NK-92 (cell line): Measurements from ENCODE around the gene LARP4B.

ENCODE experiments used
- DNase-seq: peaks from one replicate; lab custom pipeline; 2025; ENCODE audit not compliant: unreplicated experiment; lab: John Stamatoyannopoulos, UW

LARP4B gene

DNA sequence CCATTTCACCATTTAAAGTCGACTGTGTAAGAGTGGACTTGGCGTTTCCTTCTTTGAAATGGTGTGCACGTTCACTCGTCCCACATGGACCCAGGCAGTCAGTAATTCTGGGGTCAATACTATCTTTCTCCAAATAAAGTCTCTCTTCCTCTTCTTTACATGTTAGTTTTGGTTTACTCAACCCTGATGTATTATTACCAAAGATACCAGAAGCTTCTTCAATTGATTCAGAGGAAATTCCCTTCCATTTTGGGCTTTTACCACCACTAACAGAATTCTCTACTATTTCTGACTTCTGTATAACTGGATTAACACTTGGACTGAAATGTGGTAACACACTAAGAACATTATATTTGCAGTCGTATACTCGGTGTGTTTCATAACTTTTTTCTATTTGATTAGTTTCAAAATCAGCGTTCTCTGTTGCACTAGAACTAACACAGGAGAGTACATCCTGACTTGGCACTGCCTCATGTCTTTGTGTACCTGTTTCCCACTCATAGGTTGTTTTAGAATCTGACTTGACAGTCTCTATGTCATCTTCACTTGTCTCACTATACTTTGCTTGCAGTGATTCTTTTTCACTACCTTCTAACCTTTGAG lies 60.8 kb downstream of the LARP4B start:
- DNase-seq: no peak

DNA sequence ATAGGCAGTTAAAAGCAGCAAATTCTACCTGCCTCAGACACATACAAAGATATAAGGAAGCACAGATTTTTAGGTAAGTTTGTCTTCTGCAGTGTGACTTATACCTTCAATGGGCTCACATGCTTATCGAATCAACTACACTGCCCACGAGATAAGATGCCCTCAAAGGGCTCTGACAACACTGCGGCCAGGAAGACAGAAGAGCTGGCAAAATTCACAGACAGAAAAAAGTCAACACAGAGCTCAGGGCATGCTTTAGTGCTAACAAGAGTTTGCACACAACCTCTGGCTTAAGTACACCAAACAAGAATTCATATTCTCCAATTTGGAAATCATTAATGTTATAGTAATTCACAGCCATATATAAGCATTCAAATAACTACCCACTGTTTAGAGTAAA lies 62.3 kb downstream of the LARP4B start:
- no peak for DNase-seq

DNA sequence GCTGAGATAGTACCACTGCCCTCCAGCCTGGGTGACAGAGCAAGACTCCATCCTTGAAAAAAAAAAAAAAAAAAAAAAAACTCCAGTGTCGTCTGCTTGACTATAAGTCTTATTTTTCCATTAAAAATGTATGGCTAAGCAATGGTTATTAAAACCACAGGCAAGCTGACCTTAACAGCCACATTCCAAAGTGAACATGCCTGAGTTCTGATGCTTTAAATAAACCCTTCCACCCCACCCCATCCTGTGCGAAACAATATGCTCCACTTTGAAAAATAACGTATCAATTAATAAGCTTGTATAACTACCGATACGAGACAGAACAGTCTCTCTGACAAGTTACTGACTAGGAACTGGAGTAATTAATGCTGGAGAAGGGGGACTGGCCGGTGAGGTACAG lies 63.7 kb downstream of the LARP4B start:
- DNase-seq: no peak

DNA sequence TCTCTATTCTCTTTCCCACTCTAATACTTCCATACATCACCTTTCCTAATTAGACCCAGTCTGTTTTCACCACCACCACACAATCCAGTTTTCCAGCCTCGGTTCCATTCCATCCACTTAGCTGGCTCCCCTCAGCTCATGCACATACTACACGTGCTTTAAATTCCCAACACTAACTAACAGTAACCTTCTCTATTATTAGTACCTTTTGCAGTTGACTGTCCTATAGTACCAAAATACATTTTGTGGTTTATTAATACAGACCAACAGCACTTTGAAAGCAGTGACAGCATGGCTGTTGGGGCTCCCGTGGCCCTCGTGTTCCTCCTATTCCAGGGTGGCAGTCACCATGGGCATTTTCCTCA lies 64.9 kb downstream of the LARP4B start:
- DNase-seq: no peak

DNA sequence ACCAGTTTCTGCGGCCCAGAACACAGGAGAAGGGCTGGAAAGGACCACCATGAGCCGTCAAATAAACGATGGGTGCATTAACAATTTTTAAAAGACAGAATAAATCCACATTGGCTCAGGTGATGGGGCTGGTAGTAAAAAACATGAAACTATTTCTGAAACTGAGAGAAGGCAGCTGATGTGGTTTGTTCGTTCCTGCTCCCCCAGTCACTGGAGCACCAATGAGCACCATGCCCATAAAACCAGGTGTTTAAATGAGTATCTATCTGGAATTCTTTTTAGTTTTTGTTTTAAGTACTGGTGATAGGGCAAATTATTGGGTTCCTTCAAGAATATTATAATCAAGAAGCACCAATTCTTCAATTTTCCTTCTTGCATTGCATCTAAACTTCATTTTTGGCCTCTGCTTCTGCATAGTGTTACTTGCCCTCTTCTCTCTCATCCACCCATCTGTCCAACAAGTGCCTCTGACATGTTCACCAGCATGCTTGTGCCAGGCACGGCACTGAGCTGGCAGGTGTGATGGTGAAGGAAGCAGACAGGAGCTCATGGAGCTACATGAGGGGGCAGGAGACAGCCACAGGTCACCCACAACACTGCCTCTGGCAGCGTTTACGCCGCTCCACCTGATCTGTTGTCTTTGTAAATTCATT lies 65.5 kb downstream of the LARP4B start:
- no peak for DNase-seq

DNA sequence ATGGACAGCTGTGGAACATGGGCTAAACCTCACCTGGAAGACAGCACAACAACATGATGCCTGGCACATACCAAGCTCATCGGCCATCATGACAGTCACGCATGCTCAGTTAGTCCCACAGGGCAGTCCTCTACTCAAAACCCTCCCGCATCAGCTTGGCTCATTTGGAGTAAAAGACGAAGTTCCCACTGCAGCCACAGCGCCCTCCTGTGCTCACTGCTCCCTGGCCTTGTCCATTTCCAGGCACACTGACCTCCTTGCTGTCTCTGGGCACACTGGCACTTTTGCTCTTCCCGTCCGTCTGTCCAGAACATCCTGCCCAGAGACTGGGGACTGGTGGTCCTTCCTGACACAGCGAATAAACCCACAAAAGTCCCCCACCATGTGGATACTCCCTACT lies 66.2 kb downstream of the LARP4B start:
- DNase-seq: no peak

DNA sequence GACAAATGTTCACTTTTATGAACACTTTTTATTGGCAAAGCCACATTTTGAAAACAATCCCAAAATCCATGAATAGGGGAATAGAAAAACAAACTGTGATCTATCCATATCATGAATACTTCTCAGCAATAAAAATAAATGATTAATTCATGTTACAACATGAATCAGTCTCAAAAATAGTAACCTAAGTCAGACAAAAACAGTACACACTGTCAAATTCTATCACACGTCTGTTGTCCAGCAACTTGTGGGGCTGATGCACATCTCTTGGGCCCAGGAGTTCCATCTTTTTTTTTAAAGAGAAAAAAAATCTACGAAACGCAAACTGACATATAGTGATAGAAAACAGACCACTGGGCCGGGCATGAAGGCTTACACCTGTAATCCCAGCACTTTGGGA lies 71.0 kb downstream of the LARP4B start:
- DNase-seq: no peak

DNA sequence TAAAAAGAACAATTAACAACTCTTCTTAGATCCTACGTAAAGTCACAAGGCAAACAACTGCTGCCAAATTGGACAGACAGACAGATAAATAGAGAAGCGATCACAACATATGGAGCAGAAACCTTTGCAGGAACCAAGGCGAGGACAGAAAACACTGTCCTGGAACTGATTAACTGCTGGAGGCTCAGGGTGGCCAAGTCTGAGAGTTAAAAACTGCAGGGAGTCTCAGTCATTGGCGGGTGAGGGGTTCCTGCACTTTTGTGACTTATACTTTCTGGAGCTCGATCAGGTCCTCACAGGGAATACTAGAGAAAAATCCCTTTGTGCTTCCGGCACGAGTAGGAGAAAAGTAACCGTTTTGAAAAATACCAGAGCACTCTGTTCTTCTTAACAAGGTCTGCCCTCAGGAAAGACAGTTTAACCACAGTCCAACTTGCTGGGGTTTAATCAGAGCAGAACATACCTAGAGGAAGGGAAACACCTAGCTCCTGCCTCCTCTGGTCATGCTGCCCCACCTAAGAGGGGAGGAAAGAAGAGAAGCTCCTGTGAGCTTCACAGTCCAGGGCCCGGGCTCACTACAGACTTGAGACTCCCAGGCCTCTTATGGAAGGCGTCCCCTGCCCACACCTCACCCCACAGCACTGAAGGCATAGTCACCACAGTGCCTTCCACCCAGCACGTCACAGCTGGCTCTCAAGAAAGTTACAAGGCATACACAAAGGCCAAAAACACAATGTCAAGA lies 74.9 kb downstream of the LARP4B start:
- no peak for DNase-seq

DNA sequence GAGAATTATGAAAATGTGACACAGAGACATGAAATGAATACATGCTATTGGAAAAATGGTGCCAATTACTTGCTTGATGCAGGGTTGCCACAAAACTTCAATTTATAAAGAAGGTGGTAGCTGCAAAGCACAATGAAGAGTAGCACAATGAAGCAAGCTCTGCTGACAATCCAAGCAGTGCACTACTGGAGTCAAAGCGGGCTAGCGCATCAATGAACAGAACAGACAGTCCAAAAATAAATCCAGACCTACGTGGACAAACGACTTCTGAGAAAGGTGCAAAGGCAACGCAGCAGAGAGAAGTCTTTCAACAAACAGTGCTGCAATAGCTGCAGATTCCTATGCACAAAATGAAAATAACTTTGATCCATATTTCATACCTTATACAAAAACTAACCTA lies 75.8 kb downstream of the LARP4B start:
- no peak for DNase-seq

DNA sequence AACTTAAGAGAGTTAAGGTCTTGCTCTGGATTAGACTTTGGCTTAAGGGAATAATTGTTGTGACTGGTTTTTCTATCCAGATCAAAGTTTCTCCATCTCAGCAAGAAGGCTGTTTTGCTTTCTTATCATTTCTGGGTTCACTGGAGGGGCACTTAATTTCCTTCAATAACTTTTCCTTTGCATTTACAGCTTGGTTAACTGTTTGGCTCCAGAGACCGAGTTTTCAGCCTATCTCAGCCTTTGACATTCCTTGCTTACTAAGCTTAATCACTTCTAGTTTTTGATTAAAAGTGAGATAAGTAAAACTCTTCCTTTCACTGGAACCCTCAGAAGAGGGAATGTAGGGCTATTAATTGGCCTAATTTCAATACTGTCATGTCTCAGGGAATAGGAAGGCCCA lies 76.4 kb downstream of the LARP4B start:
- DNase-seq: no peak

DNA sequence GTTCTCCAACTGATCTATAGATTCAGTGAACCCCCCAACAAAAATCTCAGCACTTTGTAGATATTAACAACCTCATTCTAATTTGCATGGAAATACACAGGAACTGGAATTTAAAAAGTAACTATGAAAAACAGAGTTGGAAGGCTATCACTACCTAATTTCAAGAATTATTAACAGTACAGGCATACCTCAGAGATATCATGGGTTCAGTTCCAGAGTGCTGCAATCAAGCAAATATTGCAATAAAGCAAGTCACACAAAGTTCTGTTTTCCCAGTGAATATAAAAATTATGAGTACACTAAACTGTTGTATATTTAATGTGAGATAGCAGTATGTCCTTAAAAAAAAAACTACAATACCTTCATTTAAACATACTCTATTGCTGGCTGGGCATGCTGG lies 78.5 kb downstream of the LARP4B start:
- DNase-seq: no peak

DNA sequence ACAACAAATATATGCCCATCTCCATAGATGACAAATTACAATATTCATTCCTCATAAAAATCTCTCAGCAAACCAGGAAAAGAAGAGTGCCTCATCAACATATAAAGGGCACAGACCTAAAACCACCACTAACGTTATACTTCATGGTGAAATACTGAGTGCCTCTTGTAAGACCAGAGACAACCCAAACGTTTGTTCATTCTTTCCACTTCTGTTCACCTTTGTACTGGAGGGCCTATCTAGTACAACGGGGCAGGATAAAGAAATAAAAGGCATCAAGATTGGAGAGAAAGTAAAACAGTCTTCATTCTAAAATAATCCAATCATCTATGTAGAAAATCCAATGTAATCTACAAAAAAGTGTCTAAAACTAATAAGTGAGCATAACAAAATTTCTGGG lies 79.1 kb downstream of the LARP4B start:
- no peak for DNase-seq

DNA sequence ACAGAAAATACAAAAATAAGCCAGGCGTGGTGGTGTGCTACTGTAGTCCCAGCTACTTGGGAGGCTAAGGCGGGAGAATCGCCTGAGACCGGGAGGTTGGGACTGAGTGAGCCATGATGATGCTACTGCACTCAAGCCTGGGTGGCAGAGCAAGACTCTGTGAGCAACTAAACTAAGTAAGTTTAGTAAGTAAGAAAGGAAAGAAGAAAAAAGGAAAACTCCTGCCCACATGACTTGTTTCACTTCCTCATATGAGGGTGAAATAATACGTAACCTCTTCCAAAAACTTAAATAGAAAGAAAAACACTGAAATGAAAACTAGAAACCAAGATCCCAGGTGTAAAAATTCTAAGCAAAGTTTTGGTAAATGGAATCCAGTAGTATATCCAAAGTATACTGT lies 79.6 kb downstream of the LARP4B start:
- DNase-seq: no peak

DNA sequence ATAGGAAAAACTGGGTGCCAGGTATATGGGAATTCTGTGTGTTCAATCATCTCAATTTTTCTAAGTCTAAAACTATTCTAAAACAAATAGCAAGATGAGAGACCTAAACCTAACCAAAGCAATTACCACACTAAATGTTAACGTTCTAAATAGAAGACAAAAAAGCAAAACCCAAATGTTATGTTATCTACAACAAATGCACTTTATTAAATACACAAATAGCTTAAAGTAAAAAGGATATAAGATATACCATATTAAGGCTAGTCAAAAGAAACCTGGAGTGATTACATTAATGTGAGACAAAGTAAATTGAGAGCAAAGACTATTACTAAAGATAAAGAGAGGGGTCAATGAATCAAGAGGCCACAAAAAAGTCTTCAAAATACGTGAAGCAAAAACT lies 81.4 kb downstream of the LARP4B start:
- no peak for DNase-seq

DNA sequence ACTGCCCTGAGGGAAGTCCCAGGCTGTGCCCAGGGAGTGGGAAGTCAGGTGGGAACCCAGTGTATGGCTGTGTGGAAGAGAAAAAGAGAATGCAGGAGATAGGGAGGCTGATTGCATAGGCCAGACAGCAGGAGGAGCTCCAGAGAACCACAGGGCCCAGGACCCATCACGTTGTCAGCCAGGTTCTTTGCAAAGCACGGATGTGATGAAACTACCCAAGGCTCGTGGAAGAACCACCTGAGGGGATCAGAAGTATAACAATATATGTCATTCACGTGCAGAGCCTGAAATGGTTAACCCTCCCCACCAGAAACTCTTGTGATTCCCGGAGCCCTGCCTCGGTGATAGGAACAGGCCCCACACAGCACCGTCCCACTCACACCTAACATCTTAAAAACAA lies 83.6 kb downstream of the LARP4B start:
- DNase-seq: no peak

DNA sequence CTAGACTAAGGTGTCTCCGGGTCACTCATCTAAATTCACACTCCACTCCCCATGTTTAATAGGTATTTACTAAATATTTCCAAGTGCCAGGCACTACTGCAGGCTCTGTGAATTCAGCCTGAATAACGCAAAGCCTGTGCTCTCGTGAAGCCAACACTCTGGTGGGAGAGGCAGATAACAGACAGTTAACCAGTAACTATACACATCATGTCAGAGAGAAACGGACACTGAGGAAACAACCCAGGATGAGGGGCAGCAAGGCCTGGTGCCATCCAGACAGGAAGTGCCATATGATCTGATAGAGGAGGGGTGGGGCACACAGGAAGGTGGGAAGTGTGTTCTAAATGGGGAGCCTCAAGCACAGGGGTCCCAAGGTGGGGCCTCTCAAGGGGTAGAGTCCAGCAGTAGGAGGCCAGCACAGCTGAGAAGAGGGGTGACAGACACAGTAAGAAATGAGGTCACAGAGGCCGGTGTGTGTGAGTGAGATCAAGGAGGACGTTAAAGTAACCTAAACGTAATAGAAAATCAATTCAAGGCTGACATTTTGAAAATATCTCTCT lies 85.3 kb downstream of the LARP4B start:
- no peak for DNase-seq

DNA sequence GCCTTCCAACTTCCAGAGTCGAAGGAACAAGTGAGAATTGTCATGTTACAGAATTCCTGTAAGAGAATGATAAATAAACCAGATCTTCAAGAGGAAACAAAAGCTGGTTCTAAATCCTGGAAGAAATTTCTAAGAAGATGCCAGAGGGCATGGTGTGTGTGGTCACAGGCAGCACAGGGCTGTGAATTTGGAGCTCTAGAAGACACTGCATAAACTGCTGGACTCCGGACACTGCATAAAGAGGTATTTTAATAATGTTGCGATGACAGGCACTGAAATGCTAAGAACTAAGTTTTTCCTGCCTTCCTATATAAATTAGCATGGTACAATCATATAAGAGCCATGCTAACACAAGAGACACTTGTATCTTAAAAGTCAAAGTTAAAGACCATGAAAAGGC lies 86.0 kb downstream of the LARP4B start:
- no peak for DNase-seq

DNA sequence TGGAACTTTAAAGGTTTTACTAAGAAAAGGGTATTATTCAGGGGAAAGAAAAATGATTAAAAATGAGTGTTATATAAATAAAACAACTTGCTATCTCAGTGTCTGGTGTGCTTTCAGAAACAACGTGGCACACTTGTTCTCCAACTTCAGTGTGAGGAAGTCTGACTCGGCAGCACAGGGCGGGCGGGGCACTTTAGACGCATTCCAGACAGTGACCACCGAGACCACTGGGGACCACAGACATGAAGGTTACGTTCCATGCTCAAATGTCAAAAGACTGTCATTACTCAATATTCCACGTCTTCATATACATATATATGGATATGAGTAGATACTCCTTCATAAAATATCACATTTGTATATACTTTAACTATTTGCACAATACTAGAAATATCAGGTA lies 87.0 kb downstream of the LARP4B start:
- DNase-seq: no peak

DNA sequence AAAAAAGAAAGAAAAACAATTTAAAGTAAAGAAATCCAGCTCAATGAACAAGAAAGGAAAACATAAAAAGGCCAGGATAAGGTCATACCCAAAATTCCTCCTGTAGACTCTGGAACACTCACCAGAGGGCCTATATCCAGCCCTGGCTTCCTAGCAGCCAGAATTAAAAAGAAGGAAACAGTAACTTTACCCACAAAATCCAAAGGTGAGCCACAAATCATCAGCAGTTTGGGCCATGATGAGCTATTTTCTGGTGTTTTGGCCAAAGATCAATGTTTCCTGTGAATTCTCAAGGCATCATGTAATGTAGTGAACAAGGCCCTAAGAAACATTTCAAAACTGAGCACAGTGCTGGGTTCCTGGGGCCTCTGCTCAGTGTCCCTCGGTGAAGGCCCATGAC lies 87.8 kb downstream of the LARP4B start:
- no peak for DNase-seq

DNA sequence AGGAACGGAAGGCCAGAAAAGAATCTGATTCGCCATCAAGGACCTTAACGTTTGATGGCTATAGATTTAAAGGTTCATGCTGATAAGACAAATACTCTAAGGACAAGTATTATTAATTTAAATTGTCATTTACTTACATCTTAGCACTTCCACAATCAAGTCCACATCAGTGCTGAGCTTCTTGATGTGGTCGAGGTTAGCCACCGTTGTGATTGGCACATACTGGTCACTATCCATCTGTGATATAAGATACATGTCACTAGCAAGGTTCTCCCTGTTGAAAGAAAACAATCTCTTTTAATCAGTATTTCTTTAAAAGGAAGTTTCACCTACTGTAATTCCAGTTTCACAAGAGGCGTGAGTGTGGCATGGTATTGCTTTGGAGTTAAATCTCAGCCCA lies 88.7 kb downstream of the LARP4B start:
- DNase-seq: no peak

DNA sequence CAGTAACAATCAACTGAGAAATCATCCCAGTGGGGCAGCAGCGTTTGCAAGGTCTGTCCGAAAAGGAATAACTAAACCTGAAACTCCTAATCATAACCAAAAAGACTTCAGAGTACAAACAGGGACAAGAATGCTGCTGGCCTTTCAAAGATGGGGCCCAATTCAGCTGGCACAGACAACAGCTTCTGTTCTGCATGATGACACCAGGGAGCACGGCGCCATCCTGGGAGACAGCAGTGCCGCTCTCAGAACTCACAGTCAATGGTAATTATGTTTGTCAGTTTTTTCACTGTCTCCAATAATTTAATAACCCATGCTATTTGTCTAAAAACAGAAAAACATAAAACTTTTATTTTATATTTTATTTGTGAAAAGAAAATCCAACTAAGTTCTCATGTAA lies 90.0 kb downstream of the LARP4B start:
- no peak for DNase-seq

DNA sequence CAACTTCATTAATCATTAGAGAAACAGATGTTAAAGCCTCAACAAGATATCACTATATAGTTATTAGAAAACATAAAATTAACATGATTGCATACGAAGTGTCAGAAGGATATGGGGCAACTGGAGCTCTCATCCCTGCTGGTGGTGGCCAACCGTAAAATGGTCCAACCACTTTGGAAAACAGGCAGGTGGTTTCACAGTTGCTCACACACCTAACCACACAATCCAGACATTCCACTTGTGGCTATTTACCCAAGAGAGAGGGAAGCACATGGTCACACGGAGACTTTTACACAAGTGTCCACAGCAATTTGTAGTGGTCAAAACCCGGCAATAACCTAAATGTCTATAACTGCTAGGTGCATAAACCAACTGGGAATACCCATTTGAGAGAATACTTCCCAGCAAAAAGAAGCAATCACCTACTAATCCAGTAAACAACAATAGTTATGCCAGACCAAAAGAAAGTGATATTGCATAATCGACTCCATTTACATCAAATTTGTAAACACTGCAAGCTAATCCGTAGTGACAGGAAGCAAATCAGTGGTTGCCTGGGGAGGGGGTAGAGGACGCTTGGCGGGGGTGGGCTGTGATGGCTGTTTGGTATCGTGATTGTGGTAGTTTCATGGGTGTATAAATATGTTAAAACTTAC lies 91.8 kb downstream of the LARP4B start:
- DNase-seq: no peak
